HEK293 (cell line): ENCODE results near the gene ZNF771.
A peak's percentile ranks its signal among the peaks of the same experiment; 100 is the strongest.

Source experiments
- ATF2 ChIP-seq: fragments of 450-650 bp; formaldehyde crosslinking; IDR thresholded peaks from 2 replicates; pipeline ENCODE4 v1.5.1; 2016; ENCODE audit warnings: missing biosample characterization, missing genetic modification characterization, low read depth
- CTCF ChIP-seq: fragments of 450-650 bp; formaldehyde crosslinking; IDR thresholded peaks from 2 replicates; pipeline ENCODE4 v1.5.1; 2016; ENCODE audit warnings: missing biosample characterization, missing genetic modification characterization
- ELK4 ChIP-seq: IDR thresholded peaks from 2 replicates; pipeline ENCODE4 v1.6.1; 2011; ENCODE audit warnings: mild to moderate bottlenecking, low read depth, low read length, borderline replicate concordance
- KLF9 ChIP-seq: fragments of 450-650 bp; formaldehyde crosslinking; IDR thresholded peaks from 2 replicates; pipeline ENCODE4 v1.5.1; 2016; ENCODE audit warnings: missing biosample characterization, missing genetic modification characterization, low read depth
- PRDM1 ChIP-seq: fragments of 450-650 bp; formaldehyde crosslinking; IDR thresholded peaks from 2 replicates; pipeline ENCODE4; 2016; ENCODE audit warnings: missing biosample characterization, missing genetic modification characterization
- RBAK ChIP-seq: fragments of 450-650 bp; formaldehyde crosslinking; IDR thresholded peaks from 2 replicates; pipeline ENCODE4 v1.5.1; 2016; ENCODE audit warnings: missing biosample characterization, missing genetic modification characterization
- REST ChIP-seq: fragments of 450-650 bp; formaldehyde crosslinking; IDR thresholded peaks from 2 replicates; pipeline ENCODE4 v1.5.1; 2016; ENCODE audit warnings: missing biosample characterization, missing genetic modification characterization
- ZBTB11 ChIP-seq: fragments of 450-650 bp; formaldehyde crosslinking; conservative IDR thresholded peaks from 2 replicates; pipeline ENCODE4 v1.5.1; 2016; ENCODE audit warnings: low read depth, missing biosample characterization, missing genetic modification characterization
- ZIC2 ChIP-seq: fragments of 450-650 bp; formaldehyde crosslinking; IDR thresholded peaks from 2 replicates; pipeline ENCODE4 v1.5.1; 2016; ENCODE audit warnings: missing biosample characterization, missing genetic modification characterization
- ZNF10 ChIP-seq: fragments of 450-650 bp; formaldehyde crosslinking; IDR thresholded peaks from 2 replicates; pipeline ENCODE4 v1.5.1; 2017; ENCODE audit warnings: missing biosample characterization, missing genetic modification characterization

- TF ChIP-seq CTCF (tag by site-specific recombination) (no peak), RBAK (tag by site-specific recombination) (no peak), PRDM1 (tag by site-specific recombination) (no peak), ZNF10 (tag by site-specific recombination) (no peak), ATF2 (tag by site-specific recombination) (no peak), ELK4 (no peak), KLF9 (tag by site-specific recombination) (no peak), ZBTB11 (0 out of 2 replicates have a peak, but pooled peaks have one; percentile 16), REST (tag by site-specific recombination) (no peak), ZIC2 (tag by site-specific recombination) (peak; percentile 72)
Measured at GRCh38 chr16:30368122-30368791, 39.1 kb upstream of the ZNF771 start.
